HL-60 (cell line): Measurements from ENCODE around the gene GPC3.

Experiments
- CTCF ChIP-seq: IDR thresholded peaks from one replicate; pipeline ENCODE4 v1.5.1; 2011; ENCODE audit warnings: low read length, control low read depth, inconsistent platforms; ENCODE audit not compliant: insufficient read depth
- POLR2AphosphoS5 ChIP-seq: IDR thresholded peaks from 2 replicates; pipeline ENCODE4 v1.6.1; 2012; ENCODE audit warnings: low read depth
- SPI1 ChIP-seq: IDR thresholded peaks from 2 replicates; pipeline ENCODE4 v1.6.1; 2012; ENCODE audit warnings: low read depth, mild to moderate bottlenecking, borderline replicate concordance

- TF ChIP-seq CTCF (no peak), POLR2AphosphoS5 (no peak), SPI1 (no peak)
Measured at GRCh38 chrX:133549295-133549933, 436.0 kb downstream of the GPC3 start.
